ENCODE measurements around the gene CEP120.

- TF ChIP-seq ZNF274 (IDR thresholded peaks at IDR 0.05; ENCODE audit: low read depth, low read length) = no peak
- no peak for TF ChIP-seq YY1 (IDR thresholded peaks at IDR 0.05; ENCODE audit: insufficient read depth, insufficient read length)
- TF ChIP-seq SUZ12 (IDR thresholded peaks at IDR 0.05; ENCODE audit: extremely low read depth, insufficient read depth, insufficient read length) = no peak
These were observed 31.9 kb upstream of the CEP120 start for GRCh38 chr5:123455095-123455494.
